Esophagus muscularis mucosa (tissue), 4 donors: ENCODE data around the gene CNOT8. TPM values are rescaled to one million over a fixed set of nuclear protein-coding genes. Genes with fewer than 3 reads are reported as not detected.
"Not testable (repeated sequence)": the region's sequence is repeated elsewhere in the genome, so short reads cannot be mapped to it uniquely, and the experiment has no call there.

Experiments used
- DNase-seq: peaks from one replicate; pipeline ENCODE4 v3.0.0-alpha.2; 2017; ENCODE audit errors: extremely low spot score
- H3K27ac ChIP-seq, 4 donors: fragments of 200-600 bp; sonication (generic); replicated peaks in 1 of 4; 1 replicate in 3 of 4; 2 replicates in 1 of 4; pipeline ENCODE4 v1.5.1; 2016 to 2019; ENCODE audit warnings: mild to moderate bottlenecking in 1 of 4
- H3K27me3 ChIP-seq, 4 donors: fragments of 200-600 bp; sonication (generic); one replicate each; pipeline versions ENCODE4 v1.5.1 to v1.6.0; 2016 to 2019
- H3K36me3 ChIP-seq, 4 donors: fragments of 200-600 bp; sonication (generic); one replicate each; pipeline ENCODE4 v1.5.1; 2016 to 2019
- H3K4me1 ChIP-seq, 4 donors: fragments of 200-600 bp; sonication (generic); one replicate each; pipeline ENCODE4 v1.5.1; 2016 to 2019
- H3K4me3 ChIP-seq, 4 donors: fragments of 200-600 bp; sonication (generic); 1 replicate in 2 of 4; 2 replicates in 2 of 4; pipeline ENCODE4 v1.5.1; 2016 to 2019; ENCODE audit warnings: mild to moderate bottlenecking in 4 of 4, moderate library complexity in 1 of 4
- H3K9me3 ChIP-seq, 4 donors: fragments of 200-600 bp; sonication (generic); 1 replicate in 3 of 4; 2 replicates in 1 of 4; pipeline ENCODE4 v1.5.1; 2016 to 2019
- CTCF ChIP-seq, 3 experiments: fragments of 200-600 bp in 2 of 3; fragments of 450-650 bp in 1 of 3; sonication (generic) in 2 of 3; IDR thresholded peaks; one replicate each; pipeline ENCODE4 v1.5.1; 2017 to 2019; ENCODE audit warnings: antibody characterized with exemption in 3 of 3, mild to moderate bottlenecking in 2 of 3, moderate library complexity in 1 of 3
- EP300 ChIP-seq: sonication (generic); formaldehyde crosslinking; IDR thresholded peaks from one replicate; pipeline ENCODE4 v1.6.1; 2017; ENCODE audit warnings: antibody characterized with exemption
- POLR2A ChIP-seq: fragments of 450-650 bp; IDR thresholded peaks from one replicate; pipeline ENCODE4 v1.6.1; 2017; ENCODE audit warnings: antibody characterized with exemption, moderate library complexity, mild to moderate bottlenecking, low read depth
- POLR2AphosphoS5 ChIP-seq, 2 donors: sonication (generic); formaldehyde crosslinking; IDR thresholded peaks; one replicate each; pipeline ENCODE4 v1.6.1; 2017; ENCODE audit warnings: antibody characterized with exemption in 2 of 2
- WGBS: methylation state at CpG from one replicate; pipeline ENCODE4 v1.1.5; 2018; 5-methylcytosine and 5-hydroxymethylcytosine counted together
- intact Hi-C: fragments of 100-400 bp; cut with DNase I; formaldehyde crosslinking; loops from one replicate; pipeline ENCODE4 v1.15.1; 2023
- total RNA-seq, 4 donors: library from RNA; depleted of rRNA; stranded (reverse); fragments of >200 nt; gene quantifications; one replicate each; pipeline versions ENCODE4 v1.1.0 to v1.2.1, GENCODE V29; 2016

The CNOT8 gene
- total RNA-seq, 4 donors from 2014 or later: 41.1 to 72.6 (median 62.2) TPM

- 82% methylated on average over 6 of the region's 6 CpGs for WGBS
- Histone ChIP-seq H3K9me3 (no peaks in the 10 kb centered on the region), H3K36me3 (peaks cover 17 to 98% (median 92%) of the 10 kb centered on the region in 4 donors), H3K4me1 (peaks cover 0 to 22% (median 16%) of the 10 kb centered on the region in 4 donors), H3K27me3 (no peaks in the 10 kb centered on the region), H3K27ac (peak overlapping the region in 3 of 4 donors; percentile 16 to 36 (median 33)), H3K4me3 (no peak overlapping the region)
- no peak for TF ChIP-seq EP300
- TF ChIP-seq POLR2A: no peak
- no peak for TF ChIP-seq CTCF (IDR thresholded peaks at IDR 0.05)
- no peak for TF ChIP-seq POLR2AphosphoS5 (IDR thresholded peaks at IDR 0.05)
- intact Hi-C loops: no loop called here
- DNase-seq: no peak
These were observed 40.6 kb upstream of the CNOT8 start for GRCh38 chr5:154817815-154818214.

GRCh38 chr5:154818471-154819116, 39.8 kb upstream of the CNOT8 start:
- WGBS: 41% methylated on average over 1 of the region's 2 CpGs
- Histone ChIP-seq H3K4me1 (peaks cover 0 to 19% (median 14%) of the 10 kb centered on the region in 4 donors), H3K9me3 (no peaks in the 10 kb centered on the region), H3K4me3 (no peak overlapping the region), H3K27me3 (no peaks in the 10 kb centered on the region), H3K27ac (peak overlapping the region; percentile 16 to 36 (median 28)), H3K36me3 (peaks cover 15 to 98% (median 92%) of the 10 kb centered on the region in 4 donors)
- DNase-seq: no peak
- TF ChIP-seq EP300 (no peak), CTCF (IDR thresholded peaks at IDR 0.05) (no peak), POLR2AphosphoS5 (IDR thresholded peaks at IDR 0.05) (no peak), POLR2A (no peak)
- intact Hi-C loops: no loop called here

GRCh38 chr5:154819546-154819945, 38.9 kb upstream of the CNOT8 start:
- Histone ChIP-seq H3K9me3 (no peaks in the 10 kb centered on the region), H3K4me1 (peaks cover 0 to 19% (median 14%) of the 10 kb centered on the region in 4 donors), H3K36me3 (peaks cover 15 to 98% (median 92%) of the 10 kb centered on the region in 4 donors), H3K27ac (peak overlapping the region in 1 of 4 donors; percentile 36), H3K27me3 (no peaks in the 10 kb centered on the region), H3K4me3 (no peak overlapping the region)
- intact Hi-C loops: no loop called here
- 72% methylated on average over 7 of the region's 7 CpGs for WGBS
- no peak for DNase-seq
- TF ChIP-seq POLR2AphosphoS5 (IDR thresholded peaks at IDR 0.05) (no peak), CTCF (IDR thresholded peaks at IDR 0.05) (no peak), EP300 (no peak), POLR2A (no peak)

- peaks cover 10 to 97% (median 88%) of the 10 kb centered on the region in 4 donors for H3K36me3 ChIP-seq
- DNase-seq: no peak
- WGBS: 92% methylated on average over 5 of the region's 5 CpGs
- no peak overlapping the region for H3K27ac ChIP-seq
- no peaks in the 10 kb centered on the region for H3K27me3 ChIP-seq
- no peaks in the 10 kb centered on the region for H3K9me3 ChIP-seq
- peaks cover 0 to 19% (median 14%) of the 10 kb centered on the region in 4 donors for H3K4me1 ChIP-seq
- intact Hi-C loops: no loop called here
- TF ChIP-seq POLR2AphosphoS5 (IDR thresholded peaks at IDR 0.05) (no peak), EP300 (no peak), CTCF (IDR thresholded peaks at IDR 0.05) (no peak), POLR2A (no peak)
- H3K4me3 ChIP-seq: no peak overlapping the region
These were observed 38.0 kb upstream of the CNOT8 start for GRCh38 chr5:154820383-154820782.

- H3K27ac ChIP-seq, intact Hi-C loops, H3K9me3 ChIP-seq, DNase-seq, H3K4me3 ChIP-seq, H3K27me3 ChIP-seq: not testable (repeated sequence)
- peaks cover 5 to 94% (median 73%) of the 10 kb centered on the region in 4 donors for H3K36me3 ChIP-seq
- WGBS: 87% methylated on average over 4 of the region's 5 CpGs
- H3K4me1 ChIP-seq: peaks cover 0 to 16% (median 10%) of the 10 kb centered on the region in 4 donors
These were observed 35.5 kb upstream of the CNOT8 start for GRCh38 chr5:154822896-154823295.
